Stimulated activated CD4-positive, alpha-beta T cell treated with anti-CD3 and anti-CD28 coated beads, Interleukin-12 subunit alpha, Interleukin-12 subunit beta, amount 100 ng/mL, for 24 hours (primary cell): ENCODE data around the gene TAF1A.
"Not testable (repeated sequence)": the region's sequence is repeated elsewhere in the genome, so short reads cannot be mapped to it uniquely, and the experiment has no call there.

Experiments used
- DNase-seq, 2 experiments: peaks; one replicate each; pipeline ENCODE4 v3.0.0-alpha.2; 2020; ENCODE audit warnings: low read depth in 2 of 2

TAF1A gene

GRCh38 chr1:222589462-222590302 is at the start of gene TAF1A:
Gene TAF1A (minus strand): TSS chr1:222589933.
- DNase-seq, result peak; percentile 73 to 83

GRCh38 chr1:222634180-222635013 is 44.7 kb upstream of the TAF1A start:
- DNase-seq, result peak in 1 of 2 experiments; percentile 51

GRCh38 chr1:222632749-222633148 is 43.0 kb upstream of the TAF1A start:
- DNase-seq, result no peak

DNA sequence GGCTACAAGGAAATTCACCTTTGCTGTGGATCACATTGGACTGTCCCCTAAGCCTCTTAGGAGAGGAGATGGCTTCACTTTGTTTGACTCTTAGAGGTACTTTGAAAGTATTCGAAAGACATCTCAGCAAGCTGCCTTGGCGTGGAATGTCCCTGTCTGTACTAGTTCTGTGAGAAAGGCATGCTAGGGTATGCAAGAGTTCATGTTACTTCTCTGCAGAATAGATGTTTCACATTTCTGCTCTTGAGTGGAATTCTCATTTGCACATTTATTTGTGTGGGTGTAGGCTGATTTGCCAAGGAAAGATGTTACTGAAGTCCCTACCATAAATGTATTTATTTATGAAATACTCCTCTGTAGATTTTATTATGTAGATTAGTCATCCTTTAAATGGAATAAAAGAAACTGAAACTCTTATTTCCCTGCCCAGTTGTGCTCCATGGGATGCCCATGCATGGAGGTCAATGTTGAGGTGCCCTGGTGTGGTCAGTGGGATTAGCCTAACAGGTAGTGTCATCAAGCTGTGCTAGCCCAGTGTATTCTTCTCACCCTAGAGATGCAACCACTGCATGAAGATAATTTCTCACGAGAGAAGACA is 42.0 kb upstream of the TAF1A start:
- DNase-seq, result no peak

DNA sequence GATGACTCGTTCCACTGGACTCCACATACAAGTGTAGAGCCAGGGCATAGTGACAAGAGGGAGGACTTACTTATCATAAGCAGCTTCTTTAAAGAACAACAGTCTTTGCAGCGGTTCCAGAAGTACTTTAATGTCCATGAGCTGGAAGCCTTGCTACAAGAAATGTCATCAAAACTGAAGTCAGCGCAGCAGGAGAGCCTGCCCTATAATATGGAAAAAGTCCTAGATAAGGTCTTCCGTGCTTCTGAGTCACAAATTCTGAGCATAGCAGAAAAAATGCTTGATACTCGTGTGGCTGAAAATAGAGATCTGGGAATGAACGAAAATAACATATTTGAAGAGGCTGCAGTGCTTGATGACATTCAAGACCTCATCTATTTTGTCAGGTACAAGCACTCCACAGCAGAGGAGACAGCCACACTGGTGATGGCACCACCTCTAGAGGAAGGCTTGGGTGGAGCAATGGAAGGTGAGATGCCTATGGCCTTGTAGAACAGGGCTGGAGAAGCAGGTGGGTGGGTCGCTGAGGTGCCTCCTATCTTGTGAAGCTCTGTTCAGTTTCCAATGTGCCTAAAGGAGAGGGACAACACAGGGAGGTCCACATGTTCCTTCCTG is 40.3 kb upstream of the TAF1A start:
- no peak for DNase-seq

DNA sequence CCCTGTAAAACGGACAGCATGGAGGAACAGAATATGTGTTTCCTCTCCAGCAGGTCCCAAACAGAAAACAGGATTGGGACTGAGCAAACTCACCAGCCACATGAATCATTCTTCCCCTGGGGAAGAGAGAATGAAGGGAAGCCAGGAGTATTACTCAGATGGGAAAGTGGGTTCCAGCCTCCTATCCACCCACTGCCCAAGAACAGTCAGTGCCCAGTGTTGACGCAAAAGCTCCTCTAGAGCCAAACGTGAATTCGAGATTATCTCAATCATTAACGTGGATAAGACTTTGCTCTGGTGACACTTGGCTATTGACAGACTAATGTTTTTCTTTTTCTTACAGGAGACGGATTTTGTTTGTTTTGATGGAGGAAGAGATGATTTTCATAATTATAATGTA is 37.5 kb upstream of the TAF1A start:
- no peak for DNase-seq

DNA sequence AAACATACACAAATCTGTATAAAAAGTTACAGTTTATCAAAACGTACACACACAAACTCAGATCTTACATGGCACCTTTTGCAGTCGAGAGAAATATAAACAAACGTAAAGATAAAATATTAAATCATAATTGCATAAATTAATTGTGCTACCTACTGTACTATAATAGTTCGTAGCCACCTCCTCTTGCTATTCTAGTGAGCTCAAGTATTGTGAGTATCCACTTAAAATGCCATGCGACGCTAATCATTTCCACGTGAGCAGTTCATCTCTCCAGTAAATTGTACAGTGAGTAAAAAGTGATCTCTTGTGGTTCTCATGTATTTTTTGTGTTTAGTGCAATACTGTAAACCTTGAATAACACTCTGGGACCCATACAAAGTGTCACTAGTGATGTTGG is 34.5 kb upstream of the TAF1A start:
- DNase-seq, result no peak

DNA sequence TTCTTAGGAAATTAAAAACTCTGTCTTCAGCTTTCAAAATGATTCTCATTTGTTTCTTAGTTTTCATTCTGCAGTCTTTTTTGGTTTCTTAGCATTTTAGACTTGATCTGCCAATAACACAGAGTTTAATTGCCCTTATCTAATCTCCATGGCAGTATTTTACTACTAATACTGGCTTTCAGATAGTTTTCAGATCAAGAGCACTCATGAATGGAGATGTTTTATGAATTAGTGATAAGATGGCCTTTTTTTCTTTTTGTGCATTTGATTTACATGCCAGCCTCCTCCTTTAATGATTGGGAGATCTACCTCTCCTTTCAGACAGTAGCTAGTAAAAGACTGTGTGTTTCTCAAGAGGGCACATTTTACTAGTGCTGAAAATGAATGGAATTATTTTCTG is 33.7 kb upstream of the TAF1A start:
- DNase-seq, result no peak

DNA sequence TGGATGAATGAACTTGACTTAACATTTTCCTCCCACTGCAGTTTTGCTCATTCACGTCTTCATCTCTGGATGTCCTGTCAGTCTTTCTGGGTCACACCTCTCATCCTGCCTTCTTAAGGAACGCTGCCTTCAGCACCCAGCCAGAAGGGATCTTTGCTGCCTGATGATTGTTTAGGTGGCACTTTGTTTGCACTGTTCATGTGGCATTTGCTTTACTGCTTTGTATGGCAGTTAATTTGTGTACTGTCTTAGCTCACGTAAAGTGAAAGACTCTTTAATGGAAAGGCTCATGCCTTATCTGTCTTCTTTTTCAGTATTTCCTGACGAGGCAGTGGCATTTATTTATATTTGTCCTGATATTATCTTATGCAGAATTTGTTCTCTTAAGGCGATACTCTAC is 33.0 kb upstream of the TAF1A start:
- no peak for DNase-seq

DNA sequence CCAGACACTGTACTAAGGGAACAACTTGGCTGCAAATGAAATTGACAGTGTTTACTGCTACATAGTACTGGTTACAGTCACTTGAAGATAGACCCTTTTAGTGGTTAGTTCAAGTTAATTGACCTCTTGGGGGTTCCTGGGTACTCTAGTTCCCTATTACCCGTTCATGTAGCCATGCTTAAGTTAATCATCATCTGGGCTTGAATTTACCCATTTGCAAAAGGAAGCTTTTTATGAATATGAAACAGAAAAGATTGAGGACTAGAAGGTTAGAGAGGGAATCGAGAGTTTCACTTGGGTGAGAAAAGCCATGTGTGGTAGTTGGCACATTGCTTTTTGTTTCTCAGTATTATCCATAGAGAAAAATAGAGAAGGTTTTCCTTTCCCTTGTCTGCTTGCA is 30.8 kb upstream of the TAF1A start:
- DNase-seq, result no peak

DNA sequence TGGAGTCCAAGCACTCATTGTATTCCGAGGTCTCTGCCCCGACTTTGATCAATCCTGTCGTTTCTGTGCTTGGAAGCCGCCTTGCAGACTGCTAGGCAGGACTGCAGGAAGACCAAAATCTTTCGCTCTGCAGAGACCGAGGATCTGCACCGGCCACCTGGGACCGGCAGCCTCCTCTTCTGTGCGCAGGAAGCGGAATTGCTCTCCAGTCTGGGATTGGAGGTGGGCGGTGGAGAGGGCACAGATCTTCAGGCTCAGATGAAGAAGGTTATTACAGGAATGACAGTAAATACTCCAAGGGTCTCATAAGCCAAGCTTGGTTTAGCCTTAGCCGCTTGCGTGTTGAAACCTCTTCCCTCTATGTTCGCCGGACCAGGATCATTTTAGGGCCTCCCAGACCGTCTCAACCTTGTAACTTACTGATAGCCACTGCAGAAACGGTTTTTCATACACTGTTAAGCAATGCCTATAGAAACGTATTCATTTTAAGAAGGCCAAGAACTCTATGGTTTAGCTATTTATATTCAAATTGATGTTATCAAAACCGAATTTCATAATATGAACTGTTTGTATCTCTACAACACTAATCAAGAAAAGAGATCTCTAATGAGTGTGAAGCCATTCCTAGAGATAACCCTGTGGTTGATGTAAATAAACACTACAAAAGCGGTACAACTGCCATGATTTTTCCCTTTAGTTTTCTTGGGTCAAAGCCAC is 29.3 kb upstream of the TAF1A start:
- peak in 1 of 2 experiments; percentile 9 for DNase-seq

- DNase-seq, result peak in 1 of 2 experiments; percentile 57
These were observed 28.5 kb upstream of the TAF1A start, which contains the start of gene MIA3 for GRCh38 chr1:222618001-222618879. Gene MIA3 (plus strand): TSS chr1:222618097. CDS start chr1:222618111, 14 bp downstream.

DNA sequence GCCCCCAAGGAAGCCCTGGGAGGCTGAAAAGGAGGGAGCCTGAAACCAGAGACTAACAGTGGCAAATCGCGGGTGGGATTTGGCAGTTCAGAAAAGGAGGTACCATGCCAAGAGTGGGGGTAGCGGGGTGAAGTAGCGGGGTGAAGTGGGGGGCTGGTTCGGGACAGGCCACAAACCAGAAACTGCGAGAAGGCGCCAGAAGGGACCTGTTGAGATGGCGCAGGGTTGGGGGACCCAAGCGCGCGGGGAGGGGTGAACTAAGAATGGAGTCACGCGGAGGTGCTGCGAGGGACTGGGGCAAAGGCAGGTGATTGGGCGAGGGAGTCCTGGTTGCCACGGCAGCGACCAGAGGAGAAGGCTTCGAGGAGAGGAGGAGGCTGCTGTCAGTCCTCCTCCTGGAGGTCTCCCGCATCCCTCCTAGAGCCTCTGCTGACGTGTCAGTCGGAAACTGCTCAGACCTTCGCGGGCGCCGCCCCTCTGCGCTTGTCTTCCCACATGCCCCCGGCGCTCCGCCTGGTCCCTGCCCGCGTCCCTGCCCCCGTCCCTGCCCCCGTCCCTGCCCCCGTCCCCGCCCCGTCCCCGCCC is 27.7 kb upstream of the TAF1A start:
- DNase-seq, result peak; percentile 81 to 83

- no peak for DNase-seq
These were observed 26.8 kb upstream of the TAF1A start for GRCh38 chr1:222616525-222616924.

DNA sequence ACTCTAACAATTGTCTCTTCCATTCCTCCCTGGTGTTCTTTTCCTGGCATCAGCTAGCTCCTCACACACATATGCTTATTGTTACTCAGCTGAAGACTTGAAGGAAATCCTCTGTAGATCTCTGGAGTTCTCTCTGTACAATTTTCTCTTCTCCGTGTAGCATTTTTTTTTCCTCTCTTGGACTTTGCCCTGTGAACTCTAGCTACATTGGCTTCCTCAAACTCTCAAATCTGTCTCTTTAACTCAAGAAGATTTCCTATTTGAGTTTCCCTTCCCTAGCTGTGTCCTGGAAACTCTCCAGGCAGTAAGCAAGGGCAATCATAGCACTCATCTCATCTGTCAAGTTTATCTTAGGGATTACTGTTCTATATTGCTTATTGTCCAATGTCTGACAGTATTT is 23.9 kb upstream of the TAF1A start:
- DNase-seq, result no peak

GRCh38 chr1:222610728-222611127 is 21.0 kb upstream of the TAF1A start:
- DNase-seq, result no peak

- not testable (repeated sequence) for DNase-seq
These were observed 19.4 kb upstream of the TAF1A start for GRCh38 chr1:222609111-222609510.

- no peak for DNase-seq
These were observed 17.0 kb upstream of the TAF1A start for GRCh38 chr1:222606757-222607156.

- no peak for DNase-seq
These were observed 11.5 kb upstream of the TAF1A start for GRCh38 chr1:222601257-222601656.

GRCh38 chr1:222600281-222600680 is 10.5 kb upstream of the TAF1A start:
- no peak for DNase-seq
